Measurements from ENCODE around the gene MAPK10.
"Not testable (repeated sequence)": the region's sequence is repeated elsewhere in the genome, so short reads cannot be mapped to it uniquely, and the experiment has no call there.

The MAPK10 gene

DNA sequence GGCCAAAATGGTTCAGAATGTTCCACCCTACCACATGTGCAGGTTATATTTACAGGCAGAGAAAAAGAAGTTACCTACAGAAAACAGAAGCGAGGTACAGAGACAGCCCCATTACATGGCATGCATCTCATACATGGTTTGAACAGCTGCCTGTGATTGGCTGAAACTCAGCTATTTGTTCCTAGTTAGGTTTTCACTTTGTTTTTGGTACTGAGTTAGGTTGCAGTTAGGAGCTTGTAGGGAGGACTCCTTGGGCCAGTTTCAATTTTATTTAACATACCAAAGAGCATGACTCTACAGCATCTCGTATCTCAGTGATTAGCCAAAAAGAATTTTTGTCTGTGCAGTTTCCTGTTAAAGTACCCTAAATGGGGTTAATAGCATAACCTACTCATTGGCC, 392.0 kb downstream of the MAPK10 start:
- no peak for DNase-seq (ENCODE audit: low spot score)

DNA sequence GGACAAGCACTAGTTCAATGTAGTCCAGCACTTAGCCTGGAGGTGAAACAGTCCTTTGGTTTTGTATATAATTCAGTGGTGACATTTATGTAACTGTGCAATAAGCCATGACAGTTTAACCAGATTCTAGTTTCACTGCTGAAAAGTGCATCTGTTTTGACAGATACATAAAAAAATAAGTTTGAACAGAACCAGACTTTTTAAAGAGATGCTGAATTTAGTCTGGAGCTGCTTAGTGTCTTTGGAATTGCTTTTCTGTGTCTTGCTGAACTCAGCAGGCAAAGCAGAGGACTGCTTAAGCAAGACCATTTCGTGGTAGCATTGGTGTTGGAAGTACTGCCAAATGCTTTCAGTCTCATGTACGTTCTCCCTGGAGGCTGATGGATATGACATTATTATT, 393.5 kb downstream of the MAPK10 start:
- no peak for DNase-seq (ENCODE audit: low spot score)

DNA sequence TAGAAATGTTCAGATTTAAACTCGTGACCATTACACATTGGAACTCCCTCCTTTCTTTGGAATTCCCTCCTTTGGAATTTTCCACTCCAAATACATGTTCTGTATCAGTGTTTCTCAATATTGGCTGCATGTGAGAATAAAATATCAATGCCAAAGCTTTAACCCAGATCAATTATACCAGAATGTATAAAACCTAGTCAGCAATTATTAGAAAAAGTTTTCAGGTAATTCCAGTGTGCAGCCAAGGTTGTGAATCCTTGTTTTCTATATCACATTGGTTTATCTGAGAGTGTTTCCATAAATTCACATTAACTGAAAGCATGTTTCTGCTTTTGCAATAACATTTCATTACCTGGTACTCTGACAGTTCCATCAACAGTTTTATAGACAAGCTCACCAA, 394.3 kb downstream of the MAPK10 start:
- no peak for DNase-seq (ENCODE audit: low spot score)

DNA sequence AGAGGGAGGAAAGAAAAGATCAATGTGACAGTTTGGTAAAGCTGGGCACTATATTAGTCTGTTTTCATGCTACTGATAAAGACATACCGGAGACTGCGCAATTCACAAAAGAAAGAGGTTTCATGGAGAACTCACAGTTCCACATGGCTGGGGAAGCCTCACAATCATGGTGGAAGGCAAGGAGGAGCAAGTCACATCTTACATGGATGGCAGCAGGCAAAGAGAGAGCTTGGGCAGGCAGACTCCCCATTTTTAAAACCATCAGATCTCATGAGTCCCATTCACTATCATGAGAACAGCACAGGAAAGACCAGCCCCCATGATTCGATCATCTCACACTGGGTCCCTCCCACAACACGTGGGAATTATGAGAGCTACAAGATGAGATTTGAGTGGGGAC, 394.8 kb downstream of the MAPK10 start:
- DNase-seq (ENCODE audit: low spot score) = not testable (repeated sequence)

DNA sequence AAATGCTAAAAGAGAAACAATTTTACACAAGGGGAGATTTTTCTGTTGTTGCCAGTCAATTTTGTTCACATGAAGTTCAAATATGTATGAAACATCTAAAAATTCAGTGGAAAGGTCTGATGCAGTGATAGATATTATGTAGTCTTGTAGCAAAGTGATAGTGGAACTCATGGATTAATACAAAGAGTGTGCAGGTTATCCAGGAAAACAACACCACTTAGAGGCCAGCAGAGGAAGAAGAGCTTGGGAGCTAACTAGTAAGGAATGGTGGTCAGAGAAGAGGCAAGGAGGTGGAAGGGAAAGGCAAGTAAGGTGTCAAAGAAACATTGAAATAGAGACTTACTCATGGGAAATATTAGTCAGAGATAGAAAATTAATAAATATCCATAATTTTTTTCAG, 395.6 kb downstream of the MAPK10 start:
- no peak for DNase-seq (ENCODE audit: low spot score)

- no peak for DNase-seq (ENCODE audit: low spot score)
These were observed 396.6 kb downstream of the MAPK10 start for GRCh38 chr4:85963231-85963630.

- DNase-seq (ENCODE audit: low spot score) = no peak
These were observed 398.0 kb downstream of the MAPK10 start for GRCh38 chr4:85961887-85962286.

- no peak for DNase-seq (ENCODE audit: low spot score)
These were observed 403.4 kb downstream of the MAPK10 start for GRCh38 chr4:85956293-85956945.

- no peak for DNase-seq (ENCODE audit: low spot score)
These were observed 404.1 kb downstream of the MAPK10 start for GRCh38 chr4:85955620-85956292.

GRCh38 chr4:85953651-85954018, 406.2 kb downstream of the MAPK10 start:
- no peak for DNase-seq (ENCODE audit: low spot score)

GRCh38 chr4:85952972-85953650, 406.7 kb downstream of the MAPK10 start:
- DNase-seq (ENCODE audit: low spot score) = no peak

DNA sequence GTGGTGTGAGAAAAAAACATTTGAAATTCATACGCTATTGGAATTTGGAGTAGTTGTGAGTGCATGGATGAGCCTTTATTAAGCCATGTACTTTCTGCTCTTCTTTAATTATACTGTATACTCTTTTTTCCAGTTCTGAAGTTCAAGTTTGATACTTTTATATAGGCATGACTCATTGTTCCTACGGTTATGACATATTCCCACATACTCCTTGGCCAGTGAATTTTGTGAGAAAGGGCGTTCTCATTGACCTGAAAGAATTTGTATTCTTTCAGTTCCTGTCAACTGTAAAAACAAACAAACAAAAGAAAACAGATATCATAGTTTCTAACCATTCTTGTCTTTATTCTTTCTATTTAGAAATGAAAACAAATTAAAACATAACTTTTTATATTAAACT, 407.3 kb downstream of the MAPK10 start:
- no peak for DNase-seq (ENCODE audit: low spot score)

DNA sequence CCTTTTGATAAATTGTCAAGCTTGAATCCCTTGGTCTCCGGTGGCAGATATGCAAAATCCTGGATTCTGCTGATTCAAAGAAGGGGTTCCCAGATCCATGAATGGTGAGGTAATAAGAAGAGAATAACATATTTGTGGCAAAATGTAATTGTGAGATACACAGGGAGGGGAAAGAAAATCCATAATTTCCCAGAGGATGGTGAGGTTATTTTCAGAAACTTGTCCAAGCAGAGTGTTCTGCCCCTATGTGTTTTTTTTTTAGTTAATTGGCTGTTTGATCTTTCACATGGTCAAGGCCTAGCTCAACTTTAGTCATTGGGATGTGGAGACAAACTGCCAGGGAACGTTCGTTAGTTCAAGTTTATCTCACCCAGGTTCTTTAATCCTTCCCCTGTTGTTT, 408.8 kb downstream of the MAPK10 start:
- no peak for DNase-seq (ENCODE audit: low spot score)

GRCh38 chr4:85946821-85947220, 413.0 kb downstream of the MAPK10 start:
- no peak for DNase-seq (ENCODE audit: low spot score)

DNA sequence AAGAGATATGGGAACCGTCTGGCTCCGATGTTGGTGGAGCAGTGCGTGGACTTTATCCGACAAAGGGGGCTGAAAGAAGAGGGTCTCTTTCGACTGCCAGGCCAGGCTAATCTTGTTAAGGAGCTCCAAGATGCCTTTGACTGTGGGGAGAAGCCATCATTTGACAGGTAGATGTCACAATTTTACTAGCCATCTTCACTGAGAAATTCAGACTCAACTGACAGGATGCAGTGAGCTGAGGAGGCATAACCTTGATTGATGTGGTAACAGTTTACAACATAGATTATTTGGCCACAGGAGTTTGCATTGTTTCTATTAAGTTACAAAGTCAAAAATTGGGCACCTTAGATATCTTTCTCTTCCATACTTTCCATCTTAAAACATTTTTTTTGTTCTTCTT, 417.7 kb downstream of the MAPK10 start:
- DNase-seq (ENCODE audit: low spot score) = no peak

DNA sequence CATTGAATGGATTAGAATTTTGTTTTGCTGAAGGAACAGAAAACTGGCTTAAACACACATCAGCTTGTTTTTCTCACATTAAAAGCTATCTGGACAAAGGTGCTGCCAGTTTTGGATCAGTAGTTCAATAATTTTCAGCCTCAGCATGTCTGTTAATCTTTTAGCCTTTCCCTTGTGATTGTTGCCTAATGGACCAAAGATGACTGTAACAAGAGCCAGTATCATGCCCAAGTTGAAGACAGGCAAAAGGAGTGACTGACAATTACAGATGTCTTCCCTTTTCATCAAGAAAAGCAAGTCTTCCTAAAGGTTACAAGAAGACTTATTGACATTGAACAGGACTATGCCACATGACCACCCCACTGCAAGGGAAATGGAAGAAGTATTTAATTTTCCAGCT, 419.7 kb downstream of the MAPK10 start:
- DNase-seq (ENCODE audit: low spot score) = no peak
